B cell (primary cell): Measurements from ENCODE around the gene SLC4A2. TPM values are rescaled to one million over a fixed set of nuclear protein-coding genes. Genes with fewer than 3 reads are reported as not detected.

ENCODE experiments used
- ATAC-seq: fragments of 200-7000 bp; cut with Tn5 transposase; one replicate; pipeline ENCODE4 v1.10.0; 2021; ENCODE audit warnings: low read depth, mild to moderate bottlenecking, moderate number of reproducible peaks, moderate library complexity
- CTCF ChIA-PET: fragments of 350-600 bp; sonication (Branson Sonifier 250); formaldehyde crosslinking; loops from one replicate; lab custom pipeline; 2021; ENCODE audit warnings: antibody characterized with exemption, inconsistent platforms; lab: Charles Lee
- POLR2A ChIA-PET: fragments of 350-600 bp; sonication (Branson Sonifier 250); formaldehyde crosslinking; loops from one replicate; lab custom pipeline; 2021; ENCODE audit warnings: antibody characterized with exemption; lab: Charles Lee
- DNase-seq: peaks from one replicate; pipeline ENCODE4 v3.0.0; 2013
- H2AFZ ChIP-seq: 2 replicates; pipeline ENCODE4 v1.6.1; 2012; ENCODE audit warnings: mild to moderate bottlenecking, low read depth, low read length; ENCODE audit not compliant: insufficient read depth, poor library complexity, severe bottlenecking
- H3K27ac ChIP-seq, 2 donors: 1 replicate in 1 of 2; 2 replicates in 1 of 2; pipeline ENCODE4 v1.5.1; 2012 to 2013; ENCODE audit warnings: low read length in 2 of 2, mild to moderate bottlenecking in 2 of 2, moderate library complexity in 1 of 2
- H3K27me3 ChIP-seq, 4 experiments: fragments of 200-600 bp in 1 of 4; sonication (generic) in 1 of 4; replicated peaks in 1 of 4; 1 replicate in 2 of 4; 2 replicates in 2 of 4; pipeline versions ENCODE4 v1.6.1 to v1.7.0; 2013 to 2016; ENCODE audit warnings: low read length in 3 of 4, mild to moderate bottlenecking in 2 of 4, mixed read lengths in 1 of 4, moderate library complexity in 1 of 4; ENCODE audit not compliant: insufficient read depth in 4 of 4, control insufficient read depth in 3 of 4; ENCODE audit errors: control extremely low read depth in 1 of 4
- H3K36me3 ChIP-seq, 2 experiments: replicated peaks in 1 of 2; 1 replicate in 1 of 2; 2 replicates in 1 of 2; pipeline versions ENCODE4 v1.6.1 to v1.7.1; 2013; ENCODE audit warnings: low read length in 1 of 2; ENCODE audit not compliant: insufficient read depth in 2 of 2, control insufficient read depth in 1 of 2; ENCODE audit errors: control extremely low read depth in 1 of 2, extremely low read depth in 1 of 2
- H3K4me1 ChIP-seq, 2 donors: fragments of 200-600 bp in 1 of 2; sonication (generic) in 1 of 2; 1 replicate in 1 of 2; 2 replicates in 1 of 2; pipeline versions ENCODE4 v1.5.1 to v1.6.1; 2013 to 2017; ENCODE audit warnings: low read length in 2 of 2; ENCODE audit not compliant: control insufficient read depth in 2 of 2, insufficient read depth in 2 of 2
- H3K4me2 ChIP-seq: replicated peaks from 2 replicates; pipeline ENCODE3; 2012; ENCODE audit warnings: mild to moderate bottlenecking, low read depth, low read length; ENCODE audit not compliant: poor library complexity, severe bottlenecking
- H3K4me3 ChIP-seq, 5 experiments: fragments of 200-600 bp in 1 of 5; sonication (generic) in 1 of 5; 1 replicate in 3 of 5; 2 replicates in 2 of 5; pipeline versions ENCODE4 v1.5.1 to v1.7.0; 2011 to 2016; ENCODE audit warnings: low read length in 4 of 5, mild to moderate bottlenecking in 4 of 5, low read depth in 2 of 5, control low read depth in 1 of 5, moderate library complexity in 1 of 5; ENCODE audit not compliant: insufficient read depth in 1 of 5; ENCODE audit errors: control extremely low read depth in 1 of 5, extremely low read depth in 1 of 5
- H3K79me2 ChIP-seq: fragments of 200-600 bp; sonication (generic); one replicate; pipeline ENCODE4 v1.6.0; 2016; ENCODE audit warnings: low read length; ENCODE audit not compliant: control insufficient read depth, insufficient read depth
- H3K9ac ChIP-seq: fragments of 200-600 bp; sonication (generic); 2 replicates; pipeline ENCODE4 v1.6.1; 2017; ENCODE audit warnings: mild to moderate bottlenecking, low read length, moderate library complexity
- H3K9me3 ChIP-seq, 3 donors: one replicate each; pipeline versions ENCODE4 v1.6.1 to v1.7.1; 2013; ENCODE audit warnings: low read length in 2 of 3; ENCODE audit not compliant: control insufficient read depth in 2 of 3, insufficient read depth in 1 of 3; ENCODE audit errors: control extremely low read depth in 1 of 3
- H4K20me1 ChIP-seq: 2 replicates; pipeline ENCODE4 v1.6.0; 2012; ENCODE audit warnings: mild to moderate bottlenecking, low read length; ENCODE audit not compliant: insufficient read depth, control insufficient read depth, poor library complexity, severe bottlenecking
- H3K27ac Mint-ChIP-seq: one replicate; pipeline ENCODE4 v1.8.0; 2021; ENCODE audit warnings: mixed read lengths
- H3K27me3 Mint-ChIP-seq: one replicate; pipeline ENCODE4 v1.8.0; 2021; ENCODE audit warnings: mixed read lengths
- H3K4me1 Mint-ChIP-seq: one replicate; pipeline ENCODE4 v1.8.0; 2021; ENCODE audit warnings: mixed read lengths
- H3K4me3 Mint-ChIP-seq: one replicate; pipeline ENCODE4 v1.8.0; 2021; ENCODE audit warnings: mixed read lengths
- H3K9me3 Mint-ChIP-seq: one replicate; pipeline ENCODE4 v1.8.0; 2022; ENCODE audit warnings: mixed read lengths; ENCODE audit not compliant: insufficient read depth
- EZH2 ChIP-seq: IDR thresholded peaks from 2 replicates; pipeline ENCODE4 v1.6.1; 2012; ENCODE audit warnings: borderline replicate concordance, low read depth, mild to moderate bottlenecking, moderate library complexity, low read length; ENCODE audit not compliant: insufficient read depth, poor library complexity, severe bottlenecking
- WGBS: methylation state at CpG from one replicate; pipeline ENCODE4 v1.1.5; 2013; ENCODE audit warnings: missing lambda C conversion rate; ENCODE audit not compliant: insufficient coverage; 5-methylcytosine and 5-hydroxymethylcytosine counted together
- intact Hi-C: fragments of 100-400 bp; cut with micrococcal nuclease; formaldehyde crosslinking; loops from one replicate; pipeline ENCODE4 v1.10.0; 2022
- polyA plus RNA-seq: library from polyadenylated mRNA; depleted of rRNA; stranded (reverse); fragments of >200 nt; gene quantifications from 2 replicates; pipeline ENCODE4 v1.2.3, GENCODE V29; 2012
- total RNA-seq, 2 donors: library from RNA; stranded (reverse); fragments of 120-200 nt in 1 of 2; gene quantifications; 1 replicate in 1 of 2; 2 replicates in 1 of 2; pipeline versions ENCODE4 v1.2.3 to v1.2.4, GENCODE V29; 2013 to 2022
- TF ChIP-seq, protein P1 (sequence below): fragments of 200-600 bp; IDR thresholded peaks from one replicate; pipeline ENCODE4 v1.8.0; 2022; ENCODE audit warnings: antibody characterized with exemption, mild to moderate bottlenecking

Gene SLC4A2
- total and polyA plus RNA-seq, 2 donors (not counting 1 experiment from before 2014, with no cell fraction given): 82.8 to 113 TPM

DNA sequence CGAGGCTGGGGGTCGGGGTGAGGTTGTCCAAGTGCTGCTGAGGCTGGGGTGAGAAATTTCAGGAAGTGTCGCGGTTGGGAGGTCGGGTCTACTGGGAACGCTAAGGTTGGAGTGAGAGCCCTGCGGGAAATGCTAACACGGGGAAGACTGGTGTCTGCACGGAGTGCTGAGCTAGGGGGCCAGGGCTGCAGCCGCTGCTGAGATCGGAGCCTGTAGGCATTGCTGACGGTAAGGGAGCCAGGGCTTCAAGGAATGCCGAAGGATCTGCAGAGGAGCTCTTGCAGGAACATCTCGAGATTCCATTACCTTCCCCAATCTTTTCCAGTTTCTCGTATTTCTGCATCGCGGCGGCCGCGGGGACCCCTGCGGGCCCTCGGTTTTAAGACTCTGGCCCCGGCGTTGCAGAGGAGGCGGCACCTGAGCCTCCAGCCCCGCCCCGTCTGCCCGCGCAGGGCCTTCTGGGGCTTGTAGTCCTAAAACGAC is 1.8 kb upstream of the SLC4A2 start, which contains the start of gene CDK5:
Gene CDK5, minus strand, starts transcription at position 392 of the 483 bp plus-strand sequence. Its CDS starts 49 bp downstream, at position 343.
- ChIA-PET POLR2A (interaction anchor here (1.3 kb wide), 1 partner anchor 44 kb away, joined by 7 read pairs; no protein-coding TSS in a partner anchor), CTCF (interaction anchor here (1.6 kb wide), 1 partner anchor 39 kb away, joined by 4 read pairs; no protein-coding TSS in a partner anchor)
- peak within 1 kb of the TSS; percentile 98 for H2AFZ ChIP-seq
- no peaks in the 10 kb centered on the region for H3K9me3 ChIP-seq
- Mint-ChIP-seq H3K4me3 (peak within 1 kb of the TSS; percentile 96), H3K9me3 (no peaks in the 10 kb centered on the region), H3K4me1 (peaks cover 39% of the 10 kb centered on the region), H3K27me3 (peaks cover 2% of the 10 kb centered on the region), H3K27ac (peak within 1 kb of the TSS; percentile 94)
- WGBS: under 1% methylated on average over 30 of the region's 30 CpGs
- peak; percentile 0 for ATAC-seq
- H3K4me2 ChIP-seq: peak within 1 kb of the TSS; percentile 100
- H3K36me3 ChIP-seq: no peaks in the 10 kb centered on the region
- TF ChIP-seq, protein P1, sequence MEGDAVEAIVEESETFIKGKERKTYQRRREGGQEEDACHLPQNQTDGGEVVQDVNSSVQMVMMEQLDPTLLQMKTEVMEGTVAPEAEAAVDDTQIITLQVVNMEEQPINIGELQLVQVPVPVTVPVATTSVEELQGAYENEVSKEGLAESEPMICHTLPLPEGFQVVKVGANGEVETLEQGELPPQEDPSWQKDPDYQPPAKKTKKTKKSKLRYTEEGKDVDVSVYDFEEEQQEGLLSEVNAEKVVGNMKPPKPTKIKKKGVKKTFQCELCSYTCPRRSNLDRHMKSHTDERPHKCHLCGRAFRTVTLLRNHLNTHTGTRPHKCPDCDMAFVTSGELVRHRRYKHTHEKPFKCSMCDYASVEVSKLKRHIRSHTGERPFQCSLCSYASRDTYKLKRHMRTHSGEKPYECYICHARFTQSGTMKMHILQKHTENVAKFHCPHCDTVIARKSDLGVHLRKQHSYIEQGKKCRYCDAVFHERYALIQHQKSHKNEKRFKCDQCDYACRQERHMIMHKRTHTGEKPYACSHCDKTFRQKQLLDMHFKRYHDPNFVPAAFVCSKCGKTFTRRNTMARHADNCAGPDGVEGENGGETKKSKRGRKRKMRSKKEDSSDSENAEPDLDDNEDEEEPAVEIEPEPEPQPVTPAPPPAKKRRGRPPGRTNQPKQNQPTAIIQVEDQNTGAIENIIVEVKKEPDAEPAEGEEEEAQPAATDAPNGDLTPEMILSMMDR: no peak
- TF ChIP-seq EZH2: no peak
- no peaks in the 10 kb centered on the region for H3K27me3 ChIP-seq
- H4K20me1 ChIP-seq: peaks cover 27% of the 10 kb centered on the region
- H3K4me1 ChIP-seq: peaks cover 23 to 40% of the 10 kb centered on the region in 2 donors
- peak within 1 kb of the TSS; percentile 89 for H3K9ac ChIP-seq
- DNase-seq: no peak
- peaks cover 37% of the 10 kb centered on the region for H3K79me2 ChIP-seq
- H3K27ac ChIP-seq: peak within 1 kb of the TSS; percentile 79 to 82
- intact Hi-C loops: loop anchor here (1.0 to 5.0 kb wide), 2 partner anchors 45 to 170 kb away; partner anchors contain the start of gene ABCF2
- H3K4me3 ChIP-seq: peak within 1 kb of the TSS; percentile 72 to 91 (median 85)
